Parathyroid adenoma (tissue), 2 donors: ENCODE measurements around the gene RNASET2.

Source experiments
- H2AFZ ChIP-seq: fragments of 300-600 bp; sonication (generic); one replicate; pipeline ENCODE4 v1.7.0; 2017; ENCODE audit warnings: antibody characterized with exemption, mild to moderate bottlenecking
- H3K27ac ChIP-seq: fragments of 300-600 bp; sonication (generic); one replicate; pipeline ENCODE4 v1.7.0; 2017
- H3K27me3 ChIP-seq: fragments of 300-600 bp; sonication (generic); one replicate; pipeline ENCODE4 v1.7.0; 2017; ENCODE audit warnings: low read length; ENCODE audit not compliant: control insufficient read depth, insufficient read depth
- H3K36me3 ChIP-seq: fragments of 300-600 bp; sonication (generic); one replicate; pipeline ENCODE4 v1.7.0; 2017; ENCODE audit warnings: low read length; ENCODE audit not compliant: control insufficient read depth, insufficient read depth
- H3K4me1 ChIP-seq: fragments of 300-600 bp; sonication (generic); one replicate; pipeline ENCODE4 v1.7.0; 2017; ENCODE audit warnings: control low read depth
- H3K4me2 ChIP-seq: fragments of 300-600 bp; sonication (generic); one replicate; pipeline ENCODE4 v1.7.0; 2017; ENCODE audit warnings: low read length
- H3K4me3 ChIP-seq: fragments of 300-600 bp; sonication (generic); one replicate; pipeline ENCODE4 v1.7.0; 2017; ENCODE audit warnings: low read depth, low read length
- H3K79me2 ChIP-seq: fragments of 300-600 bp; sonication (generic); one replicate; pipeline ENCODE4 v1.7.0; 2017; ENCODE audit warnings: control low read depth
- H3K9ac ChIP-seq: fragments of 300-600 bp; sonication (generic); one replicate; pipeline ENCODE4 v1.7.0; 2017; ENCODE audit warnings: mild to moderate bottlenecking
- H3K9me3 ChIP-seq: fragments of 300-600 bp; sonication (generic); one replicate; pipeline ENCODE4 v1.7.0; 2017; ENCODE audit warnings: low read length; ENCODE audit not compliant: control insufficient read depth
- TF ChIP-seq, protein P1 (sequence below): fragments of 300-600 bp; sonication (generic); IDR thresholded peaks from one replicate; pipeline ENCODE4 v1.7.0; 2017; ENCODE audit warnings: antibody characterized with exemption, mild to moderate bottlenecking
- donor health status: primary hyperparathyroidism.

RNASET2 gene

DNA sequence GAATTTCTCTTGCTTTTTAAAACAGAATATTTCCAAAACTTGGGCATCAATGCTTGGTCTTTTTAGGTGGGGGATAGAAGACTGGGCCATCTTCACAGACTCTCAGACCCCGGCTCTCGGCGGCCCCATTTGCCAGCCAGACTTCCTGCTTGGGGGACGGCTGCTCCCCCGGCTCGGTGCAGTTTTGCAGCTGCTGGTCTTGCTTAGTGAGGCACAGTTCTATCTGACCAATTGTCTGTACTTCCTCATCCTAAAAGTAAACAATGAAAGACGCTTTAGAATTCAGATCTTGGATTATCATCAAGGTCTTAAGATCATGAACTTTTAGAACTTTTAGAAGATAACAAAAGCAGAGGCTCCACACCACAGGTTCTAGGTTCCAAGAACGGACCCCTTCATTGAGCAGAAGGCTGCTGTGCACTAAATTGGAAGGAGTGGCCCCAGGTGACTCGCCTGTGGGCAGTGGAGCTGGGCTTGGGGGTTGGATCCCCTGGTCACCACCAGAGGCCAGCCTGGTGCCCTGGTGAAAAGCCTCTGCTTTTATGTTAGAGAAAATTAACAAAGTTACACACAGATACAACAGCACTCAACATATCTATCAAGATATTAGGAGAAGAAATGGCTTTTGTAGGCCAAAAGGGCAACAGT, 26.7 kb downstream of the RNASET2 start:
- H3K27me3 ChIP-seq = no peaks in the 10 kb centered on the region
- no peaks in the 10 kb centered on the region for H3K79me2 ChIP-seq
- no peaks in the 10 kb centered on the region for H3K9me3 ChIP-seq
- TF ChIP-seq, protein P1, sequence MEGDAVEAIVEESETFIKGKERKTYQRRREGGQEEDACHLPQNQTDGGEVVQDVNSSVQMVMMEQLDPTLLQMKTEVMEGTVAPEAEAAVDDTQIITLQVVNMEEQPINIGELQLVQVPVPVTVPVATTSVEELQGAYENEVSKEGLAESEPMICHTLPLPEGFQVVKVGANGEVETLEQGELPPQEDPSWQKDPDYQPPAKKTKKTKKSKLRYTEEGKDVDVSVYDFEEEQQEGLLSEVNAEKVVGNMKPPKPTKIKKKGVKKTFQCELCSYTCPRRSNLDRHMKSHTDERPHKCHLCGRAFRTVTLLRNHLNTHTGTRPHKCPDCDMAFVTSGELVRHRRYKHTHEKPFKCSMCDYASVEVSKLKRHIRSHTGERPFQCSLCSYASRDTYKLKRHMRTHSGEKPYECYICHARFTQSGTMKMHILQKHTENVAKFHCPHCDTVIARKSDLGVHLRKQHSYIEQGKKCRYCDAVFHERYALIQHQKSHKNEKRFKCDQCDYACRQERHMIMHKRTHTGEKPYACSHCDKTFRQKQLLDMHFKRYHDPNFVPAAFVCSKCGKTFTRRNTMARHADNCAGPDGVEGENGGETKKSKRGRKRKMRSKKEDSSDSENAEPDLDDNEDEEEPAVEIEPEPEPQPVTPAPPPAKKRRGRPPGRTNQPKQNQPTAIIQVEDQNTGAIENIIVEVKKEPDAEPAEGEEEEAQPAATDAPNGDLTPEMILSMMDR = no peak
- H3K36me3 ChIP-seq = no peaks in the 10 kb centered on the region
- H3K4me3 ChIP-seq = no peak overlapping the region
- no peak overlapping the region for H3K9ac ChIP-seq
- no peak overlapping the region for H2AFZ ChIP-seq
- H3K27ac ChIP-seq = no peak overlapping the region
- H3K4me1 ChIP-seq = no peaks in the 10 kb centered on the region
- no peak overlapping the region for H3K4me2 ChIP-seq

DNA sequence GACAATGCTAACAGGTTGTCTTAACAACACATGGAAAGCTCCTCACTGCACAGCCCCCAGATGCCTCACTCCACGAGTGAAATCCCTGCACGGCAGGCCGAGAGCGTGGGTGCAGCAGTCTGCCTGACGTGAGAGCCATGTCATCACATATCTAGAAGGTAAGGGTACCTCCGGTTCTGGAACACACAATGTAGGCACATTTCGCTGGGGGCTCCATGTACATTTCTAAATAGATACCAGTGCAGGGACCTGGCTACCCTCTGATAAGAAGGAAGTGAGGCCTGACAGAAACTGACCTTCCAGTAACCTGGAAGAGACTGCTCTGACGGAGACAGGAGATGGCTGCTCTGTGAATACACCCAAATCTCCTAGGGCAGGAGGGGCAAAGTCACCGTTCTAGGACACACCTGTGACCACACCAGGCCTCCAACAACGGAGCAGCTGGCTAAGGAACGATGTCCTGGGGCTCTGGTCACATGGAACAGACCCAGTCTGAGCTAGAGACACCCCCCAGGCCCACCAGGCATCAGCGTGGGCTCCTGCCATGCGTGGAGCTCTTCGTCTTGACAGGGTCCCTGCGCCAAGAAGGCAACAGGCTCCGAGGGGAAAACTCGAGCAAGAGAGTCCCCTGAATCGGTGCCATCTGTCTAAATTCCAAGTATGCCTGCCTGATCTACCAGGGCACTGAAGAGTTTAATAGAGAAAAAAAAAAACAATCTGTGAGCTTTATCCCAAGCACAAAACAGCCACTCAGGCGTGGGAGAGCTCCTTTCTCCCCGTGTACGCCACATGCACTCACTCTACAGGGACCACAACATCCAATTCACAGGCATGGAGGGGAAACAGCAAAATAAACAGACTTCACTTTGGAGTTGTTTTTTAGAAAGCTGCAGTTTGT, 27.5 kb downstream of the RNASET2 start:
- no peaks in the 10 kb centered on the region for H3K9me3 ChIP-seq
- H3K36me3 ChIP-seq = no peaks in the 10 kb centered on the region
- H2AFZ ChIP-seq = no peak overlapping the region
- no peak overlapping the region for H3K9ac ChIP-seq
- no peaks in the 10 kb centered on the region for H3K4me1 ChIP-seq
- H3K27me3 ChIP-seq = no peaks in the 10 kb centered on the region
- H3K4me2 ChIP-seq = no peak overlapping the region
- H3K4me3 ChIP-seq = no peak overlapping the region
- no peaks in the 10 kb centered on the region for H3K79me2 ChIP-seq
- H3K27ac ChIP-seq = peak overlapping the region; percentile 20
- TF ChIP-seq, protein P1 = no peak

DNA sequence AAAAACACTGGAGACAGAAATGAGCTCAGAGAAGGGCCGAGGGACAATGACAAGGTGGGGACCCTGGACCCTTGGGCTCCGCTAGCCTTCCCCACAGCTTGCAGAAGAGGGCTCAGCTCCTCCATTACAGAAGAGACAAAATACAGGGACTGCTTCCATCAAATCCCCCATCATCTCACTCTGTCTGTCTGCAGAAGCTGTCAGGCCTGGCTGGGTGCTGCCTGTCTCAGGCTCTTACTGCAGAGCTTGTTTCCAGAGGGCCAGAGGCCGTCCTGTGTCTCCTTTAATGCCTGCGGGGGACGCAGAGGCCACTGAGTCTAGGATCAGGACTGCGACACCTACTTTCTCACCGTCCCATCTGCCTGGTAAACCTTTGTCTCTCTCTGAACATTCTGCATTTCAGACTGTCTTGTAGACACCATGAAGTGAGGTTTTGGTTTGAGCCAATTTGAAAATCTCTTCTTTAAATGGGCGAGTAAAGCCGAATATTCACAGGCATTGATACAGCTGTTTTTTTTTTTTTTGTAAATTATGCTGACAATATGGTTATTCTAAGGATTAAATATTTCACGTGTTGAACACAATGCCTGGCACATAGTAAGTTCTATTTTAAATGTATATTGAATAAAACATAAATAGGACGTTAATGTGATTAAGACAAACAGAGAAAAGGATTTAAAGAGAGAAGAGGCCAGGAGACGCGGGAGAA, 28.3 kb downstream of the RNASET2 start:
- no peak overlapping the region for H2AFZ ChIP-seq
- no peaks in the 10 kb centered on the region for H3K9me3 ChIP-seq
- peak overlapping the region; percentile 46 for H3K27ac ChIP-seq
- H3K4me1 ChIP-seq = no peaks in the 10 kb centered on the region
- no peak overlapping the region for H3K4me2 ChIP-seq
- no peak overlapping the region for H3K9ac ChIP-seq
- no peaks in the 10 kb centered on the region for H3K79me2 ChIP-seq
- no peaks in the 10 kb centered on the region for H3K36me3 ChIP-seq
- H3K4me3 ChIP-seq = no peak overlapping the region
- TF ChIP-seq, protein P1 = no peak
- no peaks in the 10 kb centered on the region for H3K27me3 ChIP-seq

DNA sequence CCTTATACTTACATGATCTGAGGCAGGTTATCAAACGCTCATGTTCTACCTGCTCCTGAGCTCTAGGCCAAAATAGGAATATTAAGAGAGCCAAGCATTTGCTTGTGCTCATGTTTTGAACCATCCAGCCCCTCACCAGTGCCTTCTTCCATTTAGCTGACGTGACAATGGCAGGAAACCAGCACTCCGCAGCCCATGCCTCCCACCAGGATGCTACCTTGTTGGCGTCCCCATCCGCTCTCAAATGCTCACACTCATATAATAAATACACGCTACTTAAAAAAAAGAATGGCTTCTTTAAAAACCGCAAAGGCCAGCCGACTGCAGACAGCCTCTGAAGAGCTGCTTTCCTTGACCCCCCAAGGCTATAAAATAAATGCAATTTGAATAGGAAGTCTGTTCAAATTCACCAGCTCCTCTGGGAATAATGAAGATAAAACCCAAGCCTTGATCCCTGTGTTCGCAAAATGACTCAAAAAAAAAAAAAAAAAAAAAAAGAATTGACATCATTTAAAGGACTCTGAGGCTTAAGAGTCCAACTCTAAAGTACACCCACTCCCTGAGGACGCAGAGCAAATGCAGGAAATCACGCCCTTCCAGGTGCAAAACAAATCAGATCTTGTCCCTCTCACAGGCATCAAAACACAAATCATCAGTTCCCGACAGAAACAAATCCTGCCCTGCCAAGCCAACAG, 29.0 kb downstream of the RNASET2 start:
- H3K27ac ChIP-seq = no peak overlapping the region
- TF ChIP-seq, protein P1 = no peak
- no peaks in the 10 kb centered on the region for H3K36me3 ChIP-seq

More for the DNA sequence above, 29.0 kb downstream of the RNASET2 start:
- H3K9me3 ChIP-seq = no peaks in the 10 kb centered on the region
- no peaks in the 10 kb centered on the region for H3K27me3 ChIP-seq
- no peaks in the 10 kb centered on the region for H3K79me2 ChIP-seq
- H2AFZ ChIP-seq = no peak overlapping the region
- no peaks in the 10 kb centered on the region for H3K4me1 ChIP-seq
- no peak overlapping the region for H3K9ac ChIP-seq
- H3K4me2 ChIP-seq = no peak overlapping the region
- H3K4me3 ChIP-seq = no peak overlapping the region
